Kidney tubule cell (primary cell): ENCODE results near the gene RXRB.

Source experiments
- DNase-seq: peaks from one replicate; pipeline ENCODE4 v3.0.0-alpha.2; 2018; ENCODE audit warnings: low spot score

The RXRB gene

GRCh38 chr6:33211666-33212422, 11.4 kb upstream of the RXRB start:
- DNase-seq, result no peak

- DNase-seq, result no peak
Observed at GRCh38 chr6:33211136-33211535, 10.7 kb upstream of the RXRB start.

- no peak for DNase-seq
Observed at GRCh38 chr6:33209856-33210255, 9.4 kb upstream of the RXRB start.

GRCh38 chr6:33208091-33208967, 7.9 kb upstream of the RXRB start, which contains the start of gene RING1:
Gene RING1, plus strand, starts transcription at chr6:33208500. Its CDS starts 323 bp downstream, at chr6:33208823.
- peak; percentile 75 for DNase-seq

- DNase-seq, result peak; percentile 49
Observed at GRCh38 chr6:33207552-33208090, 7.2 kb upstream of the RXRB start.

- DNase-seq, result peak; percentile 56
Observed at GRCh38 chr6:33206864-33207551, 6.5 kb upstream of the RXRB start.

GRCh38 chr6:33206027-33206863, 5.8 kb upstream of the RXRB start:
- no peak for DNase-seq

GRCh38 chr6:33205191-33206026, 4.9 kb upstream of the RXRB start:
- DNase-seq, result peak; percentile 87

- DNase-seq, result peak; percentile 88
Observed at GRCh38 chr6:33204415-33205190, 4.1 kb upstream of the RXRB start, which contains the start of gene HSD17B8. Gene HSD17B8, plus strand, starts transcription at chr6:33204655. Its CDS starts 14 bp downstream, at chr6:33204669.

- no peak for DNase-seq
Observed at GRCh38 chr6:33204165-33204414, 3.6 kb upstream of the RXRB start.

GRCh38 chr6:33203443-33204164, 3.1 kb upstream of the RXRB start:
- no peak for DNase-seq

- no peak for DNase-seq
Observed at GRCh38 chr6:33202799-33203198, 2.3 kb upstream of the RXRB start.

- DNase-seq, result no peak
Observed at GRCh38 chr6:33201935-33202334, 1.5 kb upstream of the RXRB start.

GRCh38 chr6:33201147-33201545, 681 bp upstream of the RXRB start:
- DNase-seq, result no peak

GRCh38 chr6:33199687-33200218, 712 bp downstream of the RXRB start:
- peak; percentile 72 for DNase-seq

GRCh38 chr6:33198853-33199436, 1.5 kb downstream of the RXRB start:
- DNase-seq, result no peak

GRCh38 chr6:33198159-33198852, 2.2 kb downstream of the RXRB start:
- DNase-seq, result no peak
